HCT116 (cell line): ENCODE data around the gene C10orf90. TPM values are rescaled to one million over a fixed set of nuclear protein-coding genes. Genes with fewer than 3 reads are reported as not detected.

Source experiments
- ATAC-seq: fragments of 200-7000 bp; cut with Tn5 transposase; 2 replicates; pipeline ENCODE4 v1.9.1; 2020; ENCODE audit warnings: mild to moderate bottlenecking, moderate library complexity
- BruUV-seq: library from RNA; stranded (reverse); fragments of 400-500 nt; replicated peaks from 2 replicates; lab custom pipeline; 2021; lab: Mats Ljungman, UMichigan
- CTCF ChIA-PET: fragments of 300-600 bp; sonication (Branson Sonifier 250); formaldehyde crosslinking; loops from one replicate; lab custom pipeline; 2021; ENCODE audit warnings: antibody characterized with exemption; lab: Charles Lee
- POLR2A ChIA-PET: fragments of 300-600, 350-600 bp; sonication (Branson Sonifier 250); formaldehyde crosslinking; loops from one replicate; lab custom pipeline; 2021; ENCODE audit warnings: antibody characterized with exemption; lab: Charles Lee
- RAD21 ChIA-PET, 2 experiments: fragments of 300-600 bp; sonication (Branson Sonifier 250); formaldehyde crosslinking; loops; one replicate each; lab custom pipeline; 2023; ENCODE audit warnings: low total read pairs in 2 of 2; ENCODE audit not compliant: uncharacterized antibody in 2 of 2, unreplicated experiment in 2 of 2, low non-redundant PET in 1 of 2; lab: Charles Lee
- DNase-seq: peaks from one replicate; pipeline ENCODE4 v3.0.0-alpha.2; 2010; ENCODE audit warnings: low read depth, low spot score
- H2AFZ ChIP-seq: fragments of 200-600 bp; shearing (Covaris generic), sonication (generic); 2 replicates; pipeline ENCODE4 v1.6.1; 2017; ENCODE audit warnings: low read depth, mixed run types, mixed read lengths, antibody characterized with exemption, low read length; ENCODE audit not compliant: poor library complexity, severe bottlenecking
- H3K27ac ChIP-seq: 2 replicates; pipeline ENCODE4 v1.5.1; 2012; ENCODE audit warnings: low read depth, low read length
- H3K27me3 ChIP-seq: fragments of 200-600 bp; sonication (generic); 2 replicates; pipeline ENCODE4 v1.6.1; 2016; ENCODE audit warnings: mixed run types, low read length, mixed read lengths; ENCODE audit not compliant: insufficient read depth
- H3K36me3 ChIP-seq, 2 experiments: fragments of 200-500 bp in 1 of 2; fragments of 200-600 bp in 1 of 2; sonication (Bioruptor generic) in 1 of 2; sonication (generic) in 1 of 2; 2 replicates each; pipeline versions ENCODE4 v1.5.1 to v1.6.1; 2014 to 2016; ENCODE audit warnings: low read length in 2 of 2, inconsistent platforms in 1 of 2, mixed read lengths in 1 of 2, mixed run types in 1 of 2; ENCODE audit not compliant: insufficient read depth in 2 of 2, control insufficient read depth in 1 of 2
- H3K4me1 ChIP-seq, 2 experiments: fragments of 200-600 bp in 1 of 2; sonication (generic) in 1 of 2; 2 replicates each; pipeline versions ENCODE4 v1.5.1 to v1.6.1; 2012 to 2017; ENCODE audit warnings: low read length in 2 of 2, inconsistent platforms in 1 of 2, mild to moderate bottlenecking in 1 of 2, mixed read lengths in 1 of 2, mixed run types in 1 of 2, moderate library complexity in 1 of 2; ENCODE audit not compliant: insufficient read depth in 2 of 2, control insufficient read depth in 1 of 2
- H3K4me2 ChIP-seq: fragments of 200-600 bp; sonication (generic); 2 replicates; pipeline ENCODE4 v1.6.1; 2017; ENCODE audit warnings: mixed run types, low read length, mixed read lengths
- H3K4me3 ChIP-seq, 2 experiments: fragments of 200-600 bp in 1 of 2; sonication (generic) in 1 of 2; replicated peaks in 1 of 2; 2 replicates each; pipeline ENCODE4 v1.5.1; 2011 to 2016; ENCODE audit warnings: low read length in 2 of 2, control low read depth in 1 of 2, low read depth in 1 of 2, mild to moderate bottlenecking in 1 of 2, mixed read lengths in 1 of 2, mixed run types in 1 of 2
- H3K79me2 ChIP-seq: fragments of 200-600 bp; sonication (generic); 2 replicates; pipeline ENCODE4 v1.6.1; 2017; ENCODE audit warnings: mild to moderate bottlenecking, mixed run types, low read length, moderate library complexity, mixed read lengths; ENCODE audit not compliant: insufficient read depth
- H3K9ac ChIP-seq: fragments of 200-600 bp; sonication (generic); 2 replicates; pipeline ENCODE4 v1.6.1; 2016; ENCODE audit warnings: low read length, mixed read lengths
- H3K9me2 ChIP-seq: fragments of 200-600 bp; sonication (generic), shearing (Covaris generic); 2 replicates; pipeline ENCODE4 v1.6.1; 2017; ENCODE audit warnings: mixed run types, mild to moderate bottlenecking, moderate library complexity; ENCODE audit not compliant: insufficient read depth
- H3K9me3 ChIP-seq, 2 experiments: fragments of 200-500 bp in 1 of 2; fragments of 200-600 bp in 1 of 2; sonication (Bioruptor generic) in 1 of 2; sonication (generic) in 1 of 2; 2 replicates each; pipeline ENCODE4 v1.6.1; 2014 to 2017; ENCODE audit warnings: low read length in 2 of 2, mixed read lengths in 2 of 2, inconsistent platforms in 1 of 2, low read depth in 1 of 2, mild to moderate bottlenecking in 1 of 2, mixed run types in 1 of 2, moderate library complexity in 1 of 2; ENCODE audit not compliant: control insufficient read depth in 1 of 2, insufficient read depth in 1 of 2
- H4K20me1 ChIP-seq: fragments of 200-600 bp; sonication (generic), shearing (Covaris generic); 2 replicates; pipeline ENCODE4 v1.6.1; 2017; ENCODE audit warnings: mixed run types, mild to moderate bottlenecking, moderate library complexity; ENCODE audit not compliant: insufficient read depth
- CBX3 ChIP-seq: IDR thresholded peaks from 2 replicates; pipeline ENCODE4 v1.6.1; 2012; ENCODE audit warnings: low read depth
- CEBPB ChIP-seq: IDR thresholded peaks from 2 replicates; pipeline ENCODE4 v1.6.1; 2012; ENCODE audit warnings: low read depth
- CTCF ChIP-seq, 3 experiments: fragments of 200-600 bp in 1 of 3; sonication (generic) in 1 of 3; IDR thresholded peaks in 2 of 3; conservative IDR thresholded peaks in 1 of 3; 2 replicates each; pipeline ENCODE4 v1.5.1; 2012 to 2017; ENCODE audit warnings: low read depth in 2 of 3, low read length in 2 of 3, antibody characterized with exemption in 1 of 3, borderline replicate concordance in 1 of 3, control low read depth in 1 of 3, mild to moderate bottlenecking in 1 of 3, mixed read lengths in 1 of 3, mixed run types in 1 of 3, moderate library complexity in 1 of 3; ENCODE audit not compliant: insufficient read depth in 1 of 3
- EGR1 ChIP-seq: IDR thresholded peaks from 2 replicates; pipeline ENCODE4 v1.6.1; 2012; ENCODE audit warnings: low read depth
- ELF1 ChIP-seq: IDR thresholded peaks from 2 replicates; pipeline ENCODE4 v1.6.1; 2012; ENCODE audit warnings: low read depth, borderline replicate concordance
- EZH2 ChIP-seq: fragments of 200-600 bp; sonication (generic); IDR thresholded peaks from 2 replicates; pipeline ENCODE4 v1.6.1; 2017; ENCODE audit warnings: antibody characterized with exemption, mixed run types
- EZH2phosphoT487 ChIP-seq: fragments of 200-600 bp; IDR thresholded peaks from 2 replicates; pipeline ENCODE4 v1.6.1; 2018; ENCODE audit warnings: antibody characterized with exemption, borderline replicate concordance
- FOSL1 ChIP-seq: IDR thresholded peaks from 2 replicates; pipeline ENCODE4 v1.6.1; 2012; ENCODE audit warnings: low read depth
- MAX ChIP-seq: IDR thresholded peaks from 2 replicates; pipeline ENCODE4 v1.6.1; 2012
- POLR2A ChIP-seq: IDR thresholded peaks from 2 replicates; pipeline ENCODE4 v1.7.0; 2011; ENCODE audit warnings: borderline replicate concordance; ENCODE audit not compliant: insufficient read depth, insufficient read length; ENCODE audit errors: extremely low read depth
- POLR2AphosphoS5 ChIP-seq: IDR thresholded peaks from 2 replicates; pipeline ENCODE4 v1.6.1; 2011; ENCODE audit warnings: mild to moderate bottlenecking, low read depth, low read length, moderate library complexity
- RAD21 ChIP-seq: IDR thresholded peaks from 2 replicates; pipeline ENCODE4 v1.6.1; 2012; ENCODE audit warnings: low read depth, mild to moderate bottlenecking
- SIN3A ChIP-seq: IDR thresholded peaks from 2 replicates; pipeline ENCODE4 v1.6.1; 2012; ENCODE audit warnings: low read depth
- SP1 ChIP-seq: IDR thresholded peaks from 2 replicates; pipeline ENCODE4 v1.6.1; 2012; ENCODE audit warnings: low read depth
- SRF ChIP-seq: IDR thresholded peaks from 2 replicates; pipeline ENCODE4 v1.6.1; 2012; ENCODE audit warnings: low read depth
- TCF7L2 ChIP-seq: IDR thresholded peaks from 2 replicates; pipeline ENCODE4 v1.7.0; 2011; ENCODE audit warnings: borderline replicate concordance, inconsistent platforms; ENCODE audit not compliant: insufficient read depth, insufficient read length; ENCODE audit errors: extremely low read depth
- YY1 ChIP-seq: IDR thresholded peaks from 2 replicates; pipeline ENCODE4 v1.6.1; 2011; ENCODE audit warnings: low read length, low read depth, moderate library complexity, mild to moderate bottlenecking; ENCODE audit not compliant: insufficient replicate concordance; ENCODE audit errors: extremely low read depth
- ZFX ChIP-seq: fragments of 450-650 bp; IDR thresholded peaks from 2 replicates; pipeline ENCODE4 v1.6.1; 2017
- ZNF274 ChIP-seq: fragments of 200-500 bp; sonication (Bioruptor generic); IDR thresholded peaks from 2 replicates; pipeline ENCODE4 v1.6.1; 2014; ENCODE audit warnings: mild to moderate bottlenecking, low read depth, low read length, inconsistent platforms
- intact Hi-C: fragments of 100-400 bp; cut with micrococcal nuclease; formaldehyde crosslinking; loops from 2 replicates; pipeline ENCODE4 v1.10.0; 2022
- total RNA-seq: library from RNA; stranded (reverse); gene quantifications from one replicate; pipeline ENCODE4 v1.2.1, GENCODE V29; 2021; ENCODE audit not compliant: unreplicated experiment
- TF ChIP-seq, protein P1 (sequence below): IDR thresholded peaks from 2 replicates; pipeline ENCODE4 v1.6.1; 2012

C10orf90 gene
- total RNA-seq, 1 experiment from 2014 or later: not detected

DNA sequence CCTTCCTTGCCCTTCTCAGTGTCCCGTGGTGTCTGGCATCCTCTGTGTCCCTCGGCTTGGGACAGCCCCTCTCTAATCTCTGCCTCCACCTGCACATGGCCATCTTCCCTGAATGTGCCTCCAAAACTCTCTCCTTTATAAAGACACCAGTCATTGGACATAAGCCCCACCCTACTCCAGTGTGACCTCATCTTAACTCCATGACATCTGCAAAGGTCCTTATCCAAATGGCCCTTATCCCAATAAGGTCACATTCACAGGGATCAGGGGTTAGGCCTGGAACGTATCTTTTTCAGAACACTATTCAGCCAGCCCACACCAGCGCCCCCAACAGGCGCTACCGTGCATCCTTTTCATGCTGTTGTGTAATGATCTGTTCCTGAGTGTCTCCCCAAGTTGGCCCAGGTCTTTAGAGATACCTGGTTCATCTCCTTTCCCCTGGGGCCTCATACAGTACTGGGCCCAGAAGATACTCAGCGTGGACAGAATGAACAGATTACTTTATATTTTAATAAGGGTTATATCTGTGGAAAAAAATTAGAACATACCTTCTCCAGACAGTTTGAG, 149.7 kb downstream of the C10orf90 start:
- H3K9me2 ChIP-seq: no peaks in the 10 kb centered on the region
- peaks cover 30% of the 10 kb centered on the region for H3K27me3 ChIP-seq
- CTCF ChIA-PET: interaction anchor here (1.4 kb wide), 1 partner anchor 8 kb away, joined by 5 read pairs; no protein-coding TSS in a partner anchor
- DNase-seq: no peak
- ATAC-seq: peak; percentile 54
- no TSS peak for BruUV-seq
- no peak overlapping the region for H3K4me3 ChIP-seq
- H3K9me3 ChIP-seq: no peaks in the 10 kb centered on the region
- H3K9ac ChIP-seq: no peak overlapping the region
- POLR2A ChIA-PET: no interaction called here
- intact Hi-C loops: no loop called here
- no peaks in the 10 kb centered on the region for H3K79me2 ChIP-seq
- RAD21 ChIA-PET: no interaction called here
- peaks cover 2 to 5% of the 10 kb centered on the region in 2 experiments; a peak in 1 of 4 replicates for H3K4me1 ChIP-seq
- H2AFZ ChIP-seq: no peak overlapping the region
- H4K20me1 ChIP-seq: no peaks in the 10 kb centered on the region
- TF ChIP-seq, protein P1, sequence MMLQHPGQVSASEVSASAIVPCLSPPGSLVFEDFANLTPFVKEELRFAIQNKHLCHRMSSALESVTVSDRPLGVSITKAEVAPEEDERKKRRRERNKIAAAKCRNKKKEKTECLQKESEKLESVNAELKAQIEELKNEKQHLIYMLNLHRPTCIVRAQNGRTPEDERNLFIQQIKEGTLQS: no peak
- TF ChIP-seq MAX (no peak), CTCF (IDR thresholded peaks at IDR 0.05 in 2 of 3, conservative IDR thresholded peaks at IDR 0.05 in 1 of 3; ENCODE audit: borderline replicate concordance in 1 of 3, insufficient read depth in 1 of 3, low read depth in 2 of 3, low read length in 2 of 3) (peak in 2 of 3 experiments; percentile 36 to 63; a peak in 3 of 6 replicates)
- H3K4me2 ChIP-seq: peak overlapping the region; percentile 4; the same call in 1 of the 2 replicates
- H3K36me3 ChIP-seq: no peaks in the 10 kb centered on the region
- H3K27ac ChIP-seq: no peak overlapping the region

DNA sequence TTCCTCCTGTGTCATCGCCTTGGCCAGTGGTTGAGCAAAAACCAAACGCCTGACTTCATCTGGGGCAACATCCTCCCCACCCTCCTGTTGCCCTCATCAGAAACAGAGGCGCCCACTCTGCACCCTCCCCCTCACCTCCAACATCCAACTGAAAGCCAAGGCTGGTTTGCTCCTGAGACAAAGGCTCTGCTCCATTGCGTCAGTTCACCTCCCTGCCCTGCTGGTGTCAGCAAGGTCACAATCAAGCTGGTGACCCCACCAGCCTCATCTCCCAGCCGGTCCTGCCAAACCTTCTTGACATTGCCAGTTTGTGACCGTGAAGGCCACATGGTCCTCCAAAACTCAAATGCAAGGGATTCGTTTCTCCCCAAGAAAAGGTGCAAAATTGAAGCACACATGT, 150.5 kb downstream of the C10orf90 start:
- H3K4me3 ChIP-seq: no peak overlapping the region
- H3K4me2 ChIP-seq: no peak overlapping the region
- H3K4me1 ChIP-seq: peaks cover 2 to 5% of the 10 kb centered on the region in 2 experiments; a peak in 1 of 4 replicates
- no peak for ATAC-seq
- peaks cover 28% of the 10 kb centered on the region for H3K27me3 ChIP-seq
- H3K9me3 ChIP-seq: no peaks in the 10 kb centered on the region
- CTCF ChIA-PET: no interaction called here
- POLR2A ChIA-PET: no interaction called here
- no peak overlapping the region for H3K27ac ChIP-seq
- no TSS peak for BruUV-seq
- RAD21 ChIA-PET: no interaction called here
- intact Hi-C loops: no loop called here
- H2AFZ ChIP-seq: no peak overlapping the region
- no peaks in the 10 kb centered on the region for H4K20me1 ChIP-seq
- H3K79me2 ChIP-seq: no peaks in the 10 kb centered on the region
- H3K36me3 ChIP-seq: no peaks in the 10 kb centered on the region
- no peak for DNase-seq
- no peak overlapping the region for H3K9ac ChIP-seq
- no peaks in the 10 kb centered on the region for H3K9me2 ChIP-seq
- TF ChIP-seq MAX: no peak
- TF ChIP-seq CEBPB: no peak
- no peak for TF ChIP-seq TCF7L2
- no peak for TF ChIP-seq EGR1
- TF ChIP-seq SIN3A: no peak
- no peak for TF ChIP-seq EZH2phosphoT487
- no peak for TF ChIP-seq POLR2A
- no peak for TF ChIP-seq ZNF274
- TF ChIP-seq YY1: no peak
- TF ChIP-seq CBX3: no peak
- no peak for TF ChIP-seq SP1
- TF ChIP-seq POLR2AphosphoS5: no peak
- no peak for TF ChIP-seq SRF
- no peak for TF ChIP-seq ELF1
- TF ChIP-seq ZFX: no peak
- no peak for TF ChIP-seq FOSL1
- no peak for TF ChIP-seq RAD21
- no peak for TF ChIP-seq EZH2
